Ishikawa (cell line): ENCODE results near the gene HAGHL.

Source experiments
- CEBPB ChIP-seq: IDR thresholded peaks from 2 replicates; pipeline ENCODE4 v1.6.1; 2012
- CREB1 ChIP-seq: IDR thresholded peaks from 2 replicates; pipeline ENCODE4 v1.6.1; 2012; ENCODE audit warnings: low read depth
- EGR1 ChIP-seq: IDR thresholded peaks from 2 replicates; pipeline ENCODE4 v1.6.1; 2012
- EP300 ChIP-seq: IDR thresholded peaks from 2 replicates; pipeline ENCODE4 v1.6.1; 2012; ENCODE audit warnings: borderline replicate concordance
- FOXM1 ChIP-seq: IDR thresholded peaks from 2 replicates; pipeline ENCODE4 v1.6.1; 2012; ENCODE audit warnings: low read depth, borderline replicate concordance
- NFIC ChIP-seq: IDR thresholded peaks from 2 replicates; pipeline ENCODE4 v1.6.1; 2012
- RAD21 ChIP-seq: IDR thresholded peaks from 2 replicates; pipeline ENCODE4 v1.6.1; 2012; ENCODE audit warnings: low read depth
- TAF1 ChIP-seq: IDR thresholded peaks from 2 replicates; pipeline ENCODE4 v1.6.1; 2012; ENCODE audit warnings: low read depth, mild to moderate bottlenecking
- TCF12 ChIP-seq: IDR thresholded peaks from 2 replicates; pipeline ENCODE4 v1.6.1; 2012; ENCODE audit warnings: low read depth
- TEAD4 ChIP-seq: IDR thresholded peaks from 2 replicates; pipeline ENCODE4 v1.6.1; 2012
- YY1 ChIP-seq: IDR thresholded peaks from 2 replicates; pipeline ENCODE4 v1.6.1; 2012; ENCODE audit warnings: low read depth
- ZBTB7A ChIP-seq: IDR thresholded peaks from 2 replicates; pipeline ENCODE4 v1.6.1; 2012; ENCODE audit warnings: low read depth
- TF ChIP-seq, protein P1 (sequence below): IDR thresholded peaks from 2 replicates; pipeline ENCODE4 v1.6.1; 2012
- TF ChIP-seq, protein P2 (sequence below): IDR thresholded peaks from 2 replicates; pipeline ENCODE4 v1.6.1; 2012; ENCODE audit warnings: low read depth, mild to moderate bottlenecking
- TF ChIP-seq, protein P3 (sequence below): IDR thresholded peaks from 2 replicates; pipeline ENCODE4 v1.6.1; 2012

Gene HAGHL

DNA sequence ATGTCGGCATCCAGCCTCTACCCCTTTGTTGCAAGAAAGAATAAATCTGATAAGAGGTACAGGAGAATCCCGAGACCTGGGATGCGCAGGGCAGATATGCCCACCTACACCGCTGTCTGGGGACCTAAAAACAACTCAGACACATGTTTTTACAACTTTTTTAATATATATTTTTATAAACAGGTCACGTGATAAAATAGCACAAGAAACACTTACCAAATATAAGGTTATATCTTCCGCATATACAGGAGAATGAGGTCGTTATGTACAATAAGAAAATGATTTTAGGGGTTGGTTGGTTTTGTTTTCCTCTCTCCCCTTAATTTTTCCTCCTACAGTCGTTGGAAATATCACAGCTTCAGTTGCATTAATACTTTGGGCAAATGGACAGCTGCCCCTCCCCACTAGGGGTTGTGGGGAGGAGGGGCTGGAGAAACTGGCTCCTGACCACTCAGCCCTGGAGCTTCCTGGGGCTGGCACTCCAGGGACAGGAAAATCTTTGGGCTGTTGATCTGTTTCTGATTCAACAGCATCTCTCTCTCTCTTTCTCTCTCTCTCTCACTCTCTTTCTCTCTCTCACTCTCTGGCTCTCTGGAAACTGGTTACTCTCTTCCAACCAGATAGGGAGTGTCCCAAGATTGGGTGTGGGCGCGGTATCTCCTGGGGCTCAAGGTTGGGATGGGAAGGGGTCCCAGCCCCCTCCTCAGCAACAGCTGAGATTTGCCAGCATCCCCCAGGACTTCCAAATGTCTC is 34.4 kb upstream of the HAGHL start:
- TF ChIP-seq EP300, result no peak
- no peak for TF ChIP-seq ZBTB7A
- no peak for TF ChIP-seq CEBPB
- TF ChIP-seq RAD21, result no peak
- no peak for TF ChIP-seq EGR1
- TF ChIP-seq TEAD4, result no peak
- no peak for TF ChIP-seq TAF1
- TF ChIP-seq TCF12, result no peak
- TF ChIP-seq YY1, result no peak

DNA sequence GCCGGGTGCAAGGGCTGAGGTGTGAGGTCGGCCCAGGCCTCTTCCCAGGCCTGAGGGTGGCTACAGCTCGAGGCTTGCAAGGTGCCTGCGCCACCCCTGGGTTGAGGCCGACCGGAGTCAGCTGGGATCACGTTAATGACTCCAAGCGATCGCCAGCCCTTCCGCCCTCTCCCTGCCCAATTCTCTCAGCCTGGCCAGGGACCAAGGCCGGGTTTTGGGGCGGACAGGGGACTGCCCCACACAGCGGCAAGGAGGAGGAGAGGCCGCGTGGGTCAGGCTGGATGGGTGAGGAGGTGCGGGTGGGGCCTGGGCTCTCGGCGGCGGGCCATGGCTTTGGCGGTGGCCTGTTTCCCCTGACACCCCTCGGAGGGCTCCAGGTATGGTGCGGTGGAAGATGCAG is 33.5 kb upstream of the HAGHL start:
- TF ChIP-seq YY1, result no peak
- TF ChIP-seq RAD21, result no peak
- no peak for TF ChIP-seq CEBPB

DNA sequence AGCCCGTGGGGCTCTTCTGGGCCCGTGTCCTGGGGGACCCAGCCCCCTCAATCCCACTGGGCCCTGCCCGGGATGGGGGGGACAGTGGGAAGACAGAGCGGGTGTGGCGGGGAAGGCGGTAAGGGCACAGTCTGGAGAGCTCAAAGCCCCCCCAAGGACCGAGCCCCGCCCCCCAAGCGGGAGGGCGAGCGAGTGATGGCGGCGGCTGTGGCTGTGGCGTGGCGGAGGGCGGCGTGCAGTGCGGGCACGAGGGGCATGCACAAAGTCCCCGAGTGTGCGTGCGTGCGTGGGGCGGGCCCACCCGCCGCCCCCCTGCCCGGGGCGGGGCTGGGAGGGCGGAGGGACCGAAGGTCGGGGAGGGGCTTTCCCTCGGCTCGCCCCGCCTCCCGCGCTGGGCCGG is 33.1 kb upstream of the HAGHL start:
- TF ChIP-seq, protein P1, sequence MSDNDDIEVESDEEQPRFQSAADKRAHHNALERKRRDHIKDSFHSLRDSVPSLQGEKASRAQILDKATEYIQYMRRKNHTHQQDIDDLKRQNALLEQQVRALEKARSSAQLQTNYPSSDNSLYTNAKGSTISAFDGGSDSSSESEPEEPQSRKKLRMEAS, result no peak
- no peak for TF ChIP-seq TAF1
- no peak for TF ChIP-seq ZBTB7A
- TF ChIP-seq YY1, result 0 out of 2 replicates have a peak, but pooled peaks have one; percentile 17
- no peak for TF ChIP-seq NFIC
- no peak for TF ChIP-seq RAD21
- TF ChIP-seq TEAD4, result no peak

DNA sequence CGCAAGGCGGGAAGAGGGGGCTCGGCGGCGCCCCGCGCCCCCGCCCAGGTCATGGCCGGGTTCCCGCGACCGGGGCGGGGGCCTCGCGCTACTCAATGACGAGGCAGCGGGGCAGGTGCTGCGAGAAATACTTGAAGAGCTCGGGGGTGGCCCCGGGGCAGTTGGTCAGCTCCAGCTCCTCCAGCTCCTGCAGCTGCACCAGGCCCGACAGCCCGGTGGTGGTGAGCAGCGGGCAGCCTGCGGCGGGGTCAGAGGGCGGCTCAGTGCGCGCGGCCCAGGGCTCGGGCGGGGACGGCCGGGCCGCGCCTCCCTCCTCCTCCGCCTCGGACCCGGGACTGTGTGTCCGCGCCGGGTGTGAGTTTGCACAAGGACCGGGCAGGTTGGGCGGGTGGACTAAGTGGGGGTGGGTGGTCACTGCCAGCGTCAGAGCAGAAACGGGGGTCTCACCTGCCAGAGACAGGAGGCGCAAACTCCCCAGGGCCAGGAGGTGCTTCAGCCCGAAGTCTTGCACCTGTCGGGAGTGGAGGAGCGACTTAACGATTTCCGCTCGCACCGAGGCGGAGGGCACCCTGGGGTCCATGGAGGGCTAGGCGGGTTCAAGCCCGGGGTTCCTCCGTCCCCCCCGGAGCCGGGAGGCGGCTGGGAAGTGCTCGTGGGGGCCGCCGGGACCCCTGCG is 32.6 kb upstream of the HAGHL start:
- TF ChIP-seq TEAD4 (no peak), FOXM1 (no peak), TAF1 (no peak), CEBPB (no peak), TCF12 (no peak), ZBTB7A (peak; percentile 36; the same call in 1 of the 2 replicates), RAD21 (no peak)
- TF ChIP-seq, protein P2, sequence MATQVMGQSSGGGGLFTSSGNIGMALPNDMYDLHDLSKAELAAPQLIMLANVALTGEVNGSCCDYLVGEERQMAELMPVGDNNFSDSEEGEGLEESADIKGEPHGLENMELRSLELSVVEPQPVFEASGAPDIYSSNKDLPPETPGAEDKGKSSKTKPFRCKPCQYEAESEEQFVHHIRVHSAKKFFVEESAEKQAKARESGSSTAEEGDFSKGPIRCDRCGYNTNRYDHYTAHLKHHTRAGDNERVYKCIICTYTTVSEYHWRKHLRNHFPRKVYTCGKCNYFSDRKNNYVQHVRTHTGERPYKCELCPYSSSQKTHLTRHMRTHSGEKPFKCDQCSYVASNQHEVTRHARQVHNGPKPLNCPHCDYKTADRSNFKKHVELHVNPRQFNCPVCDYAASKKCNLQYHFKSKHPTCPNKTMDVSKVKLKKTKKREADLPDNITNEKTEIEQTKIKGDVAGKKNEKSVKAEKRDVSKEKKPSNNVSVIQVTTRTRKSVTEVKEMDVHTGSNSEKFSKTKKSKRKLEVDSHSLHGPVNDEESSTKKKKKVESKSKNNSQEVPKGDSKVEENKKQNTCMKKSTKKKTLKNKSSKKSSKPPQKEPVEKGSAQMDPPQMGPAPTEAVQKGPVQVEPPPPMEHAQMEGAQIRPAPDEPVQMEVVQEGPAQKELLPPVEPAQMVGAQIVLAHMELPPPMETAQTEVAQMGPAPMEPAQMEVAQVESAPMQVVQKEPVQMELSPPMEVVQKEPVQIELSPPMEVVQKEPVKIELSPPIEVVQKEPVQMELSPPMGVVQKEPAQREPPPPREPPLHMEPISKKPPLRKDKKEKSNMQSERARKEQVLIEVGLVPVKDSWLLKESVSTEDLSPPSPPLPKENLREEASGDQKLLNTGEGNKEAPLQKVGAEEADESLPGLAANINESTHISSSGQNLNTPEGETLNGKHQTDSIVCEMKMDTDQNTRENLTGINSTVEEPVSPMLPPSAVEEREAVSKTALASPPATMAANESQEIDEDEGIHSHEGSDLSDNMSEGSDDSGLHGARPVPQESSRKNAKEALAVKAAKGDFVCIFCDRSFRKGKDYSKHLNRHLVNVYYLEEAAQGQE, result 0 out of 2 replicates have a peak, but pooled peaks have one; percentile 19

DNA sequence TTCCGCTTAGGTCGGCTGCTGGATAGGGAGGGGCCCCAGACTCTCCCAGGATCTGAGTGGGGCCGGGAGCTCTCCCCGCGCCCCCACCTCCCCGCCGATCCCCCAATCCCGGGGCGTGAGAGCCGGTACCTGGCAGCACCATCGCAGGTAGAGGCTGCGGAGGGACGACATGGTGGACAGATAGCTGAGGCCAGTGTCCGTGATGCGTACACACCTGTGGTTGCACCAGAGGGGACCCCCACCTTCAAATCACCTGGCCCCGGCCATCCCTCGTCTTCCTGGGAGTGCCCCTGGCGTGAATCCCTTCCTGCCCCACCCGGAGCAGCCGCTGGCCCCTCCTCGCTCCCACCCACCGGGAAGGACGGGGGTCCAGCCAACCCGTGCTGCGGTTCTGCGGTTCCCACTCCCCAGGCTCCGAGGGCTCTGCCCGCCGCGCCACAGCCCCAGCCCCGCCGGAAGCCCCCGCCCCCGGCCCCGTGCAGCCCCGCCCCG is 32.0 kb upstream of the HAGHL start:
- TF ChIP-seq EGR1, result no peak
- no peak for TF ChIP-seq EP300
- no peak for TF ChIP-seq TCF12
- no peak for TF ChIP-seq CREB1
- TF ChIP-seq YY1, result no peak
- TF ChIP-seq, protein P1, result no peak
- no peak for TF ChIP-seq CEBPB
- TF ChIP-seq NFIC, result no peak

DNA sequence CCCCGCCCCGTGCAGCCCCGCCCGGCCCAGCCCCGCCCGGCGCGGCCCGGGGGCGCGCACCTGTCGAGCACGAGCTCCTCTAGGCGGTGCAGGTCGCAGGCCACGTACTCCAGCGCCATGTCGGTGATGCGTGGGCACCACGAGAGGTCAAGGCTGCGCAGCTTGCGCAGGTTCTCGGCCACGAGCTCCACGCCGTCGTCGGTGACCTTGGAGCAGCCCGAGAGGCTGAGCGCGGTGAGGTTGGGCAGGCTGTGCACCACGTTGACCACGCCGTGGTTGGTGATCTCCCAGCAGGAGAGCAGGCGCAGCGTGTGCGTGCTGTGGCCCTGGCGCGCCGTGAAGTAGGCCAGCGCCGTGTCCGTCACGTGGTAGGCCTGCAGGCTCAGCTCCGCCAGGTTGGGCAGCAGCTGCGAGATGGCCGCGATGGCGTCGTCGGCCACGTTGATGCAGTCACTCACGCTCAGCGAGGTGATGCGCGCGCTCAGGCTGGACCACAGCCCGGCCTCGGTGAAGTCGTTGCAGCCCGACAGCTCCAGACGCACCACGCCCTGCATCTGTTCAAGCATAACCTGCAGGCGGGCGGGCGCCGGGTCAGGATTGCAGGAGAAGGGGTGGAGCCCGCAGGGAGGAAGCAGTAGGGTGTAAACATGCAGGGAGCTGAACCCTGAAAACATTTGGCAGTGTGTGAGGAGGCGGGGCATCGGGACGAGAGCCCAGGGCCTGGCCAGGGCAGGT is 31.4 kb upstream of the HAGHL start:
- TF ChIP-seq NFIC (peak; percentile 79), TEAD4 (peak; percentile 66), EP300 (peak; percentile 53; the same call in 1 of the 2 replicates), CEBPB (peak; percentile 62; the same call in 1 of the 2 replicates), TCF12 (peak; percentile 79), EGR1 (peak; percentile 48; the same call in 1 of the 2 replicates), TAF1 (no peak), RAD21 (peak; percentile 7; the same call in 1 of the 2 replicates), YY1 (peak; percentile 81), FOXM1 (no peak; the same call in 1 of the 2 replicates)
- TF ChIP-seq, protein P3, sequence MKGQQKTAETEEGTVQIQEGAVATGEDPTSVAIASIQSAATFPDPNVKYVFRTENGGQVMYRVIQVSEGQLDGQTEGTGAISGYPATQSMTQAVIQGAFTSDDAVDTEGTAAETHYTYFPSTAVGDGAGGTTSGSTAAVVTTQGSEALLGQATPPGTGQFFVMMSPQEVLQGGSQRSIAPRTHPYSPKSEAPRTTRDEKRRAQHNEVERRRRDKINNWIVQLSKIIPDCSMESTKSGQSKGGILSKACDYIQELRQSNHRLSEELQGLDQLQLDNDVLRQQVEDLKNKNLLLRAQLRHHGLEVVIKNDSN, result peak; percentile 92
- TF ChIP-seq, protein P2, result no peak; the same call in 1 of the 2 replicates
- TF ChIP-seq, protein P1, result peak; percentile 99
